ENCODE data around the gene NDUFS4.
"Not testable (repeated sequence)": the region's sequence is repeated elsewhere in the genome, so short reads cannot be mapped to it uniquely, and the experiment has no call there.

Gene NDUFS4

DNA sequence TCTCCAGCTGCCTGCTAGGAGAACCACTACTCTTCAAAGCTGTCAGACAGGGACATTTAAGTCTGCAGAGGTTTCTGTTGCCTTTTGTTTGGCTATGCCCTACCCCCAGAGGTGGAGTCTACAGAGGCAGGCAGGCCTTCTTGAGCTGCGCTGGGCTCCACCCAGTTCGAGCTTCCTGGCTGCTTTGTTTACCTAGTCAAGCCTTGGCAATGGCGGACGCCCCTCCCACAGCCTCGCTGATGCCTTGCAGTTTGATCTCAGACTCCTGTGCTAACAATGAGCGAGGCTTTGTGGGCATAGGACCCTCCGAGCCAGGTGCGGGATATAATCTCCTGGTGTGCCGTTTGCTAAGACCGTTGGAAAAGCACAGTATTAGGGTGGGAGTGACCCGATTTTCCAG, 104.9 kb downstream of the NDUFS4 start:
- DNase-seq (ENCODE audit: low read depth) = not testable (repeated sequence)

DNA sequence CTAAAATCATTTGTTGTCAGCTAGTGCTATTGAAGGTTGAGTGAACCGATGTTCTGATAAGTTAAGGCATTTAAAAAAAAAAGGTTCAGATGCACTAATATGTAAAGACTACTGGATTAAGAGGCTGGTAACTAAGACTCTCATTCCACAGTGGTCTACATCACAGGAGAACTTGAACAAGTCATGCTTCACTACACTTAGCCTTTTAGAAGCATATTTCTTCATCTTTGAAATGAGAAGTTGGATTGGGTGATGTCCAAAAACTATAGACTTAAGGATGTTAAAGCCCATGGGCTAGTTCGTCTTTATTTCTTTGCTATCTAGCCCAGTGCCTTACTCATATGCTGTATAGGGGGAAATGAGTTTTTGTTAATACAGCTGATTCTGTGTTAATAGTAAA, 107.2 kb downstream of the NDUFS4 start:
- DNase-seq (ENCODE audit: low read depth) = peak; percentile 2

DNA sequence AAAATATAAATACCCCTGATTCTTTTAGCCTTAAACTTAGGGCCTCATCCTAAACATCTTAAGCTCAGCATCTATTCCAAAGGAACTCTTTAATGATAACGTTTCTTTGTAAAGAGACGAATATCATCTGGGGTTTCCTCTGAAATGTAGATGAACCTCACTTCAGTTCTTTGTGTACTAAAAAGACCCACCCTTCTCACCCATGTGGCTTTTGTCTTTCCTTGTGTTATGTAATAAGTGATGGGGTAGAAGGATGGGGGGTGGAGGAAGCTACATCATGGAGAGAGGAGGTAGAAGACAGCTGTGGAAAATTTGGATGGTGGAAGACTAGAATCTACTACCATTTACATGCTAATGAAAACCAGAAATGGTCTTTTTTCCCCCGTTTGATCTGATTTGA, 111.0 kb downstream of the NDUFS4 start:
- DNase-seq (ENCODE audit: low read depth) = no peak

DNA sequence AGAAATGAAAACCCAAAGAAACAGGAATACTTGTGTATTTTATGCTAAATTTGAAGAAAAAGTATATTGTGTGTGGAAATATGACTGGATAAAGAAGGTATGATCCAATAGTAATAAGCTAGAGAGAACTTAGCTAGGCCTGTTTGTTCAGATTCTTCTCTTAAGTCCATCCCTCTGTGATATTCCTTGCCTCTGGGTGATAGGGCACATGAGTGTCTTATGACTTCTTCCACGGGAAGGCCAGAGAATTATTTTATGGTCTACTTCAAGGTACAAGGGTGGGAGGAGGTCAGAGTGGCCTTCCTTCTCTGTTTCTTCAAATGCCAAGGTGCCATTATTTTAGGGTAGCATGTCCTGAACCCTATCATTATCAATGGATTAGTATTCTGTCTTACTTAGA, 113.7 kb downstream of the NDUFS4 start:
- no peak for DNase-seq (ENCODE audit: low read depth)

DNA sequence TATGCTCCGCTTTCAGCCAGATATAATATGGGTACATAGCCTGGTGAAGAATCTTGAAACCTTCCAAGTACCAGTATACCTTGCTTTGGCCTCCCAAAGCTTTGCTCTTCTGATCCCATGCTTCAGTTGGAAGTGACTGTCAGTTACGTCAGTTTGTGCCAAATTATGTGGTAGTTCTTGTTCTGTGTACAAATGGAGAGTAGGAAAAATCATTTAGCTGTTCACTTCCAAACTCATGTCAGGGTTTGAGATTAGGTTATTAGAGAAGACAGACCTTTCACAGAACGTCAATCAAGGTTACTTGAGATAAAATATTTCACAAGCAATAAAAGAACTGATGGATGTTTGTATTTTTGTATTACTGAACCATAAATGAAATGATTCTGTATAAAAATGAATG, 117.2 kb downstream of the NDUFS4 start:
- no peak for DNase-seq (ENCODE audit: low read depth)

DNA sequence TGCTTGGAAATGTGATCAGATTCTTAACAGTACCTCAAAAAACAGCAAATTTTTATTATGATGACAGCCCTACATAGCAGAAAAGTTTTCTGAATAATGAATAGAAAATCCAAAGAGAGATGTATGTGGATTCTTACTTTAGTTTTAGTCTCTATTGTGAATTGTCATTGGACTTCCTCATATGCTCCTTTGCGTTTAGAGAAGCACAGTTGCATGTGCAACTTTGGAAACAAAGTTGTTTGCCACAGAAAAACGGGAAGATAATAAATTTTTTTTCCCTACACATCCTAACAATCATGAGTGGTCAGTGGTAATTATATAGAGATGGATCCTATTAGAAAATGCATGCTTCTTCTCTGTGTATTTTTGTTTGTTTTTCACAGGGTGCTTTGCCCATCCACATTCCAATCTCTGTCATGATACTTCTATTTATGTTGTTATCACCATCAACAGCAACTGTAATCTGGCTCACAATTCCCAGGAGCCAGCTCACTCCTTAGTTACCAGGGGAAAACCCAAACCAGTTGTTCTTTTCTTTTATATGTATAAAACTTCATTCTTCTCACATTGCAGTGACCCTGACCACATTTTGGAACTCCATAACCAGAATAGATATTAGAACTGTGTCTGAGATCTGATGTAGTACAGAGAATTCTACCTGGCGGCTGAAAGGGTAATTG, 118.7 kb downstream of the NDUFS4 start:
- peak; percentile 9 for DNase-seq (ENCODE audit: low read depth)

DNA sequence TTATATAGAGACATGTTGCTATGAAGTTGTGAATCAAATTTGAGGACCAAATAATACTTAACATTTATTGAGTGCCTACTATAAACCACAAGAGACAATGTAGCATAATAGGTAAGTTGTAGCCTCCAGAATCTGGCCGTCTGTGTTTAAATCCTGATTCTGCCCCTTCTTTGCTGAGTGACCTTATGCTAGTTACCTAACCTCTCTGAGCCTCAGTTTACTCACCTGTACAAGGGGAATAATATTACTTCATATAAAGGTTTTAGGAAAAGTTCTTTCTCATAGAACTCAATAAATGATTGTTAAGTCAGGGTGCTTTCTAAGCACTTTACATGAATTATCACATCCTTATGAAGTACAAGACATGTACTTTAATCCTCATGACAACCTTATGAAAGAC, 120.6 kb downstream of the NDUFS4 start:
- DNase-seq (ENCODE audit: low read depth) = no peak

DNA sequence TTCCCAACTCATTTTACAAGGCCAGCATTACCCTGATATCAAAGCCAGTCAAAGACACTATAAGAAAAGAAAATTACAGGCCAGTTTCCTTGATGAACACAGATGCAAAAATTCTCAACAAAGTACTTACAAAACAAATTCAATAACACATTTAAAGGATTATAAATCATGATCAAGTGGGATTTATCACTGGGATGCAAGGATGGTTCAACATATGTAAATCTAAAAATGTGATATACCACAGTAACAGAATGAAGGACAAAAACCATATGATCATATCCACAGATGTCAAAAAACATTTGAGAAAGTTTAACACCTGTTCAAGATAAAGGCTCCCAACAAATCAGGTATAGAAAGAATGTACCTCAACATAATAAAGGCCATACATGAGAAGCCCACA, 130.6 kb downstream of the NDUFS4 start:
- DNase-seq (ENCODE audit: low read depth) = no peak

DNA sequence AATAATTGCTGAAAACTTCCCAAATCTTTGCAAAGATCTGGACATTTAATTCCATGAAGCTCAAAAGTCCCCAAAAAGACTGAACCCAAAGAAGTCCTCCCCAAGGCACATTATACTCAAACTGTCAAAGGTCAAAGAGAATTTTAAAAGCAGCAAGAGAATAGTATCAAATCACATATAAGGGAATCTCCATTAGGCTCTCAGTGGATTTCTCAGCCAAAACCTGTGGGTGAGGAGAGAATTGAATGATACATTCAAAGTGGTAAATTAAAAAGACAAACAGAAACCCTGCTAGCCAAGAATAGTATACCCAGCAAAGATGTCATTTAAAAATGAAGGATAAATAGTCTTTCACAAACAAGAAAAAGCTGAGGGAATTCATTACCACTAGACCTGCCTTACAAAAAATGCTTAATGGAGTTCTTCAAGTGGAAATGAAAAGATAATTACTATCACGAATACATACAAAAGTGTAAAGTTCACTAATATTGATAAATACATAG, 134.1 kb downstream of the NDUFS4 start:
- DNase-seq (ENCODE audit: low read depth) = no peak

DNA sequence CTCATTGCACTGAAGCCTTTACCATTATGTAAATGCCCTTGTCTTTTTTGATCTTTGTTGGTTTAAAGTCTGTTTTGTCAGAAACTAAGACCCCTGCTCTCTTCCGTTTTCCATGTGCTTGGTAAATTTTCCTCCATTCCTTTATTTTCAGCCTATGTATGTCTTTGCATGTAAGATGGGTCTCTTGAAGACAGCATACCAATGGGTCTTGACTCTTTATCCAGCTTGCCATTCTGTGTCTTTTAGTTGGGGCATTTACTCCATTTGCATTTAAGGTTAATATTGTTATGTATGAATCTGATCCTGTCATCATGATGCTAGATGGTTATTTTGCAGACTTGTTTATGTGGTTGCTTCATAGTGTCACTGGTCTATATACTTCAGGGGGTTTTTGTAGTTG, 150.0 kb downstream of the NDUFS4 start:
- DNase-seq (ENCODE audit: low read depth) = not testable (repeated sequence)

DNA sequence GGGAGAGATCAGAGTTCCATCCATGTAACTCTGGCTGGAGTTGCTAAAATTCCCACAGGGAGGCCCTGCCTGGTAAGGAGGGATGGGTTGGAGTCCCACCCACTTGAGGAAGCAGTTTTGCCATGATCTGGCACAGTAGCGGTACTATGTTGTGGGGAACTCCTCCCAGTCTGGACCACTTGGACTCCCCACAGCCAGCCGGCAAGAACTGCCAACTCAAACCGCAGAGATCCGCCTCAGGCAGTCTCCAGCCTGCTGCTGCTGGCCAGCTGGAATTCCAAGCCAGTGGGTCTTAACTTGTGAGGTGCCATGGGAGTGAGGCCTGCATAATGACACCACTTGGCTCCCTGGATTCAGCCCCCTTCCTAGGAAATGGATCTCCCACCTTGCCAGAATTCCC, 151.9 kb downstream of the NDUFS4 start:
- peak; percentile 79 for DNase-seq (ENCODE audit: low read depth)

DNA sequence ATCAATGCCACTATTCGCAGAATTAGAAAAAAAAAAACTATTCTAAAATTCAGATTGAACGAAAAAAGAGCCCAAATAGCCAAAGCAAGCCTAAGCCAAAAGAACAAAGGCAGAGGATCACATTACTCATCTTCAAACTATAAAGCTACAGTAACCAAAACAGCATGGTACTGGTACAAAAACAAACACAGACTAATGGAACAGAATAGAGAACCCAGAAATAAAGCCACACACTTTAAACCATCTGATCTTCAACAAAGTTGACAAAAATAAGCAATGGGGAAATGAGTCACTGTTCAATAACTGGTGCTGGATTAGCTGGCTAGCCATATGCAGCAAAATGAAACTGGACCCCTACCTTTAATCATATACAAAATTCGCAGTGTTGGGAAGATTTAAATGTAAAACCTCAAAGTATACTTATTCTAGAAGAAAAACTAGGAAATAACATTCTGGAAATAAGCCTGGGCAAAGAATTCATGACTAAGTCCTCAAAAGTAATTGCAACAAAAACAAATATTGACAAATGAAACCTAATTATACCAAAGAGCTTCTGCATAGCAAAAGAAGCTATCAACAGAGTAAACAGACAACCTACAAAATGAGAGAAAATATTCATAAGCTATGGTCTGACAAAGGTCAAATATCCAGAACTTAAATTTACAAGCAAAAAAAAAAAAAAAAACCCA, 153.7 kb downstream of the NDUFS4 start:
- DNase-seq (ENCODE audit: low read depth) = peak; percentile 33

DNA sequence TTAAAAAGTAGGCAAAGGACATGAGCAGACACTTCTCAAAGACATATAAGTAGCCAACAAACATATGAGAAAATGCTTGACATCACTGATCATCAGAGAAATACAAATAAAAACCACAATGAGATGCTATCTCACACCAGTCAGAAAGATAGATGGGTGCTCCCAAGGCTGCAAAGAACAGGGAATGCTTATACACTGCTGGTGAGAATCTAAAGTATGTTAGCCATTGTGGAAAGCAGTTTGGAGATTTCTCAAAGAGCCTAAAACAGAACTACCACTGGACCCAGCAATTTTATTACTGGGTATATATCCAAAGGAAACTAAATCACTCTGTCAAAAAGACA, 154.2 kb downstream of the NDUFS4 start:
- DNase-seq (ENCODE audit: low read depth) = no peak

DNA sequence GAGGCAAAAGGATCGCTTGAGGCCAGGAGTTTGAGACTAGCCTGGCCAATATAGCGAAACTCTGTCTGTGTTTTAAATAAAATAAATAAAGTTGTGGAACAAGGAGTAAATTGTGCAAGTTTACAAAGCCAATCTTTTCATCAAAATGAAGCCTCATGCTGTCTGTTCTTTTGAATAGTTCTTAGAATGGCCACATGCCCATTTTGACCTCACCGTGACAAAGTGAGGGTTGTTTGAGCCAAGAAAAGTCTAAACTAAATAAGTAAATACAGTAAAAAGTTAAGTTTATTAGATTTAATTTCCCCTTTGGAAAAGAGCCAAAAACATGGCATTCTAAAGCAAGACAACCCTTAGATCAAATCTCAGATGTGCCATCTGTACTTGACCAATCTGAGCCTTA, 165.7 kb downstream of the NDUFS4 start:
- DNase-seq (ENCODE audit: low read depth) = no peak

DNA sequence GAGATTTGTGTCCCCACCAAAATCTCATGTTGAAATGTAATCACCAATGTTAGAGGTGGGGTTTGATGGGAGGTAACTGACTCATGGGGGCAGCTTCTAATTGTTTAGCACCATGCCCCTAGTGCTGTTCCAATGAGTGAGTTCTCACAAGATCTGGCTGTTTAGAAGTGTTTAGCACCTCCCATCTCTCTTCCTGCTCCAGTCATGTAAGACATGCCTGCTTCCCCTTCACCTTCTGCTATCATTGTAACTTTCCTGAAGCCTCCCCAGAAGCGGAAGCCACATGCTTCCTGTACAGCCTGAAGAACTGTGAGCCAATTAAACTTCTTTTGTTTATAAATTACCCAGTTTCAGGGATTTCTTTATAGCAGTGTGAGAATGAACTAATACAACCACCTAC, 170.5 kb downstream of the NDUFS4 start:
- DNase-seq (ENCODE audit: low read depth) = no peak

Data from fibroblast of gingiva (primary cell).